GM12878 (cell line): ENCODE data around the gene DTX4. TPM values are rescaled to one million over a fixed set of nuclear protein-coding genes. Genes with fewer than 3 reads are reported as not detected.

Experiments used
- BACH1 ChIP-seq: fragments of 450-650 bp; IDR thresholded peaks from 2 replicates; pipeline ENCODE4 v1.6.1; 2017; ENCODE audit warnings: mild to moderate bottlenecking, borderline replicate concordance
- BHLHE40 ChIP-seq, 2 experiments: fragments of 450-650 bp in 1 of 2; IDR thresholded peaks; 2 replicates each; pipeline ENCODE4 v1.6.1; 2011 to 2017; ENCODE audit warnings: low read depth in 2 of 2, borderline replicate concordance in 1 of 2, improper control_type of control experiment in 1 of 2, low read length in 1 of 2, mild to moderate bottlenecking in 1 of 2
- CREM ChIP-seq: IDR thresholded peaks from 2 replicates; pipeline ENCODE4 v1.6.1; 2014; ENCODE audit warnings: antibody characterized with exemption, low read depth
- KDM1A ChIP-seq: fragments of 200-600 bp; sonication (generic); IDR thresholded peaks from 2 replicates; pipeline ENCODE4 v1.6.1; 2016; ENCODE audit warnings: borderline replicate concordance
- MTA2 ChIP-seq: fragments of 450-650 bp; IDR thresholded peaks from 2 replicates; pipeline ENCODE4 v1.6.1; 2016; ENCODE audit warnings: low read depth, mild to moderate bottlenecking, moderate library complexity
- TCF3 ChIP-seq: IDR thresholded peaks from 2 replicates; pipeline ENCODE4 v1.6.1; 2012; ENCODE audit warnings: low read depth, mild to moderate bottlenecking, low read length, borderline replicate concordance; ENCODE audit not compliant: insufficient read depth
- polyA plus RNA-seq, 11 experiments: library from polyadenylated mRNA; depleted of rRNA in 4 of 11; unstranded in 6 of 11; stranded (reverse) in 5 of 11; fragments of >200 nt; fragmentation: Nextera tagmentation in 4 of 11; fragmentation: Illumina TruSeq in 1 of 11; extraction: Ambion mirVana in 4 of 11; extraction: Trizol in 1 of 11; gene quantifications; 1 replicate in 1 of 11; 2 replicates in 10 of 11; pipeline versions ENCODE4 v1.2.1 to v1.2.3, GENCODE V29; 2011 to 2016; ENCODE audit warnings: inconsistent platforms in 2 of 11, missing spikeins in 2 of 11, low read depth in 1 of 11
- total RNA-seq, 4 experiments: library from RNA; depleted of rRNA in 3 of 4; stranded (reverse); fragments of >200 nt in 3 of 4; fragmentation: Illumina TruSeq in 1 of 4; extraction: Trizol in 1 of 4; gene quantifications; 2 replicates each; pipeline versions ENCODE4 v1.2.1 to v1.2.3, GENCODE V29; 2013 to 2021
- TF ChIP-seq, protein P1 (sequence below): IDR thresholded peaks from 2 replicates; pipeline ENCODE4 v1.6.1; 2012; ENCODE audit warnings: low read depth, low read length, improper control_type of control experiment
- TF ChIP-seq, protein P2 (sequence below): fragments of 450-650 bp; IDR thresholded peaks from 2 replicates; pipeline ENCODE4 v1.6.1; 2016; ENCODE audit warnings: mild to moderate bottlenecking
- TF ChIP-seq, protein P3 (sequence below): fragments of 150-350 bp; IDR thresholded peaks from 2 replicates; pipeline ENCODE4 v1.6.1; 2014; ENCODE audit warnings: mild to moderate bottlenecking, low read depth, low read length

DTX4 gene
- total and polyA plus RNA-seq, 10 of the 15 experiments (the other 5 are each of a cell fraction or from before 2014, with no cell fraction given): 3.8 to 25.8 (median 10.5) TPM

DNA sequence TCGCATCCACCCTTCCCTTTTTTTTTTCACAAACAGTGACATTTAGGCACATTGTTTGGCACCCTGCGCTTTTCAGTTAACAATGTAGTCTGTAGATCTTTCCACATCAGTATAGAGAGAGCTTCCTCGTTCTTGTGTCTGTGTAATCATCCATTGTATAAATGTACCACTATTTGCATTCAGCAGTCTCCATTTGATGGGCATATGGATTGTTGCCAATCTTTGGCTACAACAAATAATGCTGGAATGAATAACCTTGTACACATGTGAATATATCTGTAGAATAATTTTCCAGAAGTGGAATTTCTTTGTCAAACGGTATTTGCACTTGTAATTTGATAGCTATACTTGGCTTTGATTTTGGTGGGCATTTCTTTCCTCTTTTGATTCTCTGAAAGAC lies 23.7 kb downstream of the DTX4 start (continued):
- TF ChIP-seq, protein P1, sequence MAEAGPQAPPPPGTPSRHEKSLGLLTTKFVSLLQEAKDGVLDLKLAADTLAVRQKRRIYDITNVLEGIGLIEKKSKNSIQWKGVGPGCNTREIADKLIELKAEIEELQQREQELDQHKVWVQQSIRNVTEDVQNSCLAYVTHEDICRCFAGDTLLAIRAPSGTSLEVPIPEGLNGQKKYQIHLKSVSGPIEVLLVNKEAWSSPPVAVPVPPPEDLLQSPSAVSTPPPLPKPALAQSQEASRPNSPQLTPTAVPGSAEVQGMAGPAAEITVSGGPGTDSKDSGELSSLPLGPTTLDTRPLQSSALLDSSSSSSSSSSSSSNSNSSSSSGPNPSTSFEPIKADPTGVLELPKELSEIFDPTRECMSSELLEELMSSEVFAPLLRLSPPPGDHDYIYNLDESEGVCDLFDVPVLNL: no peak
- TF ChIP-seq CREM (no peak), BACH1 (no peak), KDM1A (no peak), BHLHE40 (IDR thresholded peaks at IDR 0.05; ENCODE audit: borderline replicate concordance in 1 of 2, low read depth in 2 of 2, low read length in 1 of 2) (no peak), MTA2 (no peak), TCF3 (no peak)
- TF ChIP-seq, protein P2, sequence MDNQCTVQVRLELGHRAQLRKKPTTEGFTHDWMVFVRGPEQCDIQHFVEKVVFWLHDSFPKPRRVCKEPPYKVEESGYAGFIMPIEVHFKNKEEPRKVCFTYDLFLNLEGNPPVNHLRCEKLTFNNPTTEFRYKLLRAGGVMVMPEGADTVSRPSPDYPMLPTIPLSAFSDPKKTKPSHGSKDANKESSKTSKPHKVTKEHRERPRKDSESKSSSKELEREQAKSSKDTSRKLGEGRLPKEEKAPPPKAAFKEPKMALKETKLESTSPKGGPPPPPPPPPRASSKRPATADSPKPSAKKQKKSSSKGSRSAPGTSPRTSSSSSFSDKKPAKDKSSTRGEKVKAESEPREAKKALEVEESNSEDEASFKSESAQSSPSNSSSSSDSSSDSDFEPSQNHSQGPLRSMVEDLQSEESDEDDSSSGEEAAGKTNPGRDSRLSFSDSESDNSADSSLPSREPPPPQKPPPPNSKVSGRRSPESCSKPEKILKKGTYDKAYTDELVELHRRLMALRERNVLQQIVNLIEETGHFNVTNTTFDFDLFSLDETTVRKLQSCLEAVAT: no peak
- TF ChIP-seq, protein P3, sequence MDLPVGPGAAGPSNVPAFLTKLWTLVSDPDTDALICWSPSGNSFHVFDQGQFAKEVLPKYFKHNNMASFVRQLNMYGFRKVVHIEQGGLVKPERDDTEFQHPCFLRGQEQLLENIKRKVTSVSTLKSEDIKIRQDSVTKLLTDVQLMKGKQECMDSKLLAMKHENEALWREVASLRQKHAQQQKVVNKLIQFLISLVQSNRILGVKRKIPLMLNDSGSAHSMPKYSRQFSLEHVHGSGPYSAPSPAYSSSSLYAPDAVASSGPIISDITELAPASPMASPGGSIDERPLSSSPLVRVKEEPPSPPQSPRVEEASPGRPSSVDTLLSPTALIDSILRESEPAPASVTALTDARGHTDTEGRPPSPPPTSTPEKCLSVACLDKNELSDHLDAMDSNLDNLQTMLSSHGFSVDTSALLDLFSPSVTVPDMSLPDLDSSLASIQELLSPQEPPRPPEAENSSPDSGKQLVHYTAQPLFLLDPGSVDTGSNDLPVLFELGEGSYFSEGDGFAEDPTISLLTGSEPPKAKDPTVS: no peak
